ENCODE results near the gene COL19A1. TPM values are rescaled to one million over a fixed set of nuclear protein-coding genes. Genes with fewer than 3 reads are reported as not detected.

COL19A1 gene
- total RNA-seq, 4 donors from 2014 or later, result 0.19 TPM; not detected in 3

- H3K9me3 ChIP-seq, result no peaks in the 10 kb centered on the region
- no peak overlapping the region for H3K27ac ChIP-seq
- no peak for DNase-seq
- no peaks in the 10 kb centered on the region for H3K4me1 ChIP-seq
- no peaks in the 10 kb centered on the region for H3K36me3 ChIP-seq
- no peaks in the 10 kb centered on the region for H3K27me3 ChIP-seq
- 12 to 18% methylated on average over 1 of the region's 1 CpG for WGBS, 2 donors
- intact Hi-C loops (cut with DNase I), result no loop called here
- H3K4me3 ChIP-seq, result no peak overlapping the region
- TF ChIP-seq POLR2A (IDR thresholded peaks at IDR 0.05) (no peak), CTCF (IDR thresholded peaks at IDR 0.05) (no peak)
Observed at GRCh38 chr6:69933239-69933638, 66.9 kb downstream of the COL19A1 start.

GRCh38 chr6:69935079-69935478, 68.7 kb downstream of the COL19A1 start:
- TF ChIP-seq POLR2A (IDR thresholded peaks at IDR 0.05) (no peak), CTCF (IDR thresholded peaks at IDR 0.05) (no peak)
- DNase-seq, result no peak
- 44 to 61% methylated on average over 1 of the region's 1 CpG for WGBS, 2 donors
- no peaks in the 10 kb centered on the region for H3K9me3 ChIP-seq
- intact Hi-C loops (cut with DNase I), result no loop called here
- H3K4me1 ChIP-seq, result no peaks in the 10 kb centered on the region
- no peaks in the 10 kb centered on the region for H3K36me3 ChIP-seq
- H3K27me3 ChIP-seq, result no peaks in the 10 kb centered on the region
- H3K27ac ChIP-seq, result no peak overlapping the region
- no peak overlapping the region for H3K4me3 ChIP-seq

GRCh38 chr6:69936674-69937363, 70.5 kb downstream of the COL19A1 start:
- intact Hi-C loops (cut with DNase I), result no loop called here
- no peaks in the 10 kb centered on the region for H3K4me1 ChIP-seq
- TF ChIP-seq CTCF (IDR thresholded peaks at IDR 0.05), result no peak
- no peak for TF ChIP-seq POLR2A (IDR thresholded peaks at IDR 0.05)
- H3K27ac ChIP-seq, result no peak overlapping the region
- no peaks in the 10 kb centered on the region for H3K9me3 ChIP-seq
- no peaks in the 10 kb centered on the region for H3K36me3 ChIP-seq
- H3K27me3 ChIP-seq, result no peaks in the 10 kb centered on the region
- no peak for DNase-seq
- H3K4me3 ChIP-seq, result no peak overlapping the region

- intact Hi-C loops (cut with DNase I), result no loop called here
Observed at GRCh38 chr6:69937402-69938136, 71.2 kb downstream of the COL19A1 start.

More at GRCh38 chr6:69937402-69938136, 71.2 kb downstream of the COL19A1 start:
- H3K4me1 ChIP-seq, result no peaks in the 10 kb centered on the region
- no peak for DNase-seq
- no peaks in the 10 kb centered on the region for H3K27me3 ChIP-seq
- H3K4me3 ChIP-seq, result no peak overlapping the region
- H3K27ac ChIP-seq, result no peak overlapping the region
- 53 to 67% methylated on average over 7 of the region's 7 CpGs for WGBS, 2 donors
- no peaks in the 10 kb centered on the region for H3K36me3 ChIP-seq
- no peaks in the 10 kb centered on the region for H3K9me3 ChIP-seq
- TF ChIP-seq POLR2A (IDR thresholded peaks at IDR 0.05), result no peak
- TF ChIP-seq CTCF (IDR thresholded peaks at IDR 0.05), result no peak
